GM23338 (cell line): ENCODE results near the gene REV3L.

Experiments used
- CREB1 ChIP-seq: fragments of 250-450 bp; sonication (Bioruptor Pico); IDR thresholded peaks from 2 replicates; pipeline ENCODE4 v1.5.0; 2020; ENCODE audit warnings: low read depth, mild to moderate bottlenecking, moderate library complexity
- CTCF ChIP-seq, 2 experiments: fragments of 200-600 bp in 1 of 2; sonication (generic) in 1 of 2; conservative IDR thresholded peaks; 2 replicates each; pipeline versions ENCODE4 v1.5.1 to v1.6.1; 2016 to 2017; ENCODE audit warnings: antibody characterized with exemption in 2 of 2, low read depth in 2 of 2, mild to moderate bottlenecking in 2 of 2, moderate library complexity in 1 of 2
- ETS1 ChIP-seq: IDR thresholded peaks from 2 replicates; pipeline ENCODE4 v1.6.1; 2016; ENCODE audit warnings: antibody characterized with exemption
- EZH2 ChIP-seq: fragments of 200-600 bp; sonication (generic); IDR thresholded peaks from one replicate; pipeline ENCODE4 v1.8.0; 2017; ENCODE audit warnings: antibody characterized with exemption, mild to moderate bottlenecking, low read depth; ENCODE audit not compliant: unreplicated experiment
- EZH2phosphoT487 ChIP-seq: fragments of 200-600 bp; sonication (generic); IDR thresholded peaks from one replicate; pipeline ENCODE4 v1.8.1; 2018; ENCODE audit warnings: antibody characterized with exemption; ENCODE audit not compliant: unreplicated experiment
- JUNB ChIP-seq: IDR thresholded peaks from one replicate; pipeline ENCODE4 v1.6.1; 2016; ENCODE audit warnings: antibody characterized with exemption; ENCODE audit not compliant: unreplicated experiment
- NANOG ChIP-seq: IDR thresholded peaks from 2 replicates; pipeline ENCODE4 v1.6.1; 2016; ENCODE audit warnings: antibody characterized with exemption, borderline replicate concordance
- POLR2AphosphoS5 ChIP-seq: IDR thresholded peaks from 2 replicates; pipeline ENCODE4 v1.6.1; 2016; ENCODE audit warnings: antibody characterized with exemption, low read depth
- REST ChIP-seq: IDR thresholded peaks from one replicate; pipeline ENCODE4 v1.6.1; 2018; ENCODE audit warnings: antibody characterized with exemption; ENCODE audit not compliant: unreplicated experiment
- ZNF114 ChIP-seq: fragments of 250-450 bp; sonication (Bioruptor Pico); IDR thresholded peaks from 2 replicates; pipeline ENCODE4 v1.5.0; 2020; ENCODE audit warnings: mild to moderate bottlenecking, moderate library complexity
- ZNF331 ChIP-seq: fragments of 250-450 bp; sonication (Bioruptor Pico); IDR thresholded peaks from 2 replicates; pipeline ENCODE4 v1.5.0; 2020; ENCODE audit warnings: low read depth, mild to moderate bottlenecking, moderate library complexity

GRCh38 chr6:111429571-111429970 lies 53.4 kb downstream of the REV3L start:
- no peak for TF ChIP-seq CTCF (conservative IDR thresholded peaks at IDR 0.05; ENCODE audit: low read depth in 2 of 2)
- TF ChIP-seq CREB1: no peak
- TF ChIP-seq ZNF331 (CRISPR knock-in tag): no peak
- no peak for TF ChIP-seq POLR2AphosphoS5
- no peak for TF ChIP-seq NANOG
- no peak for TF ChIP-seq ZNF114
- TF ChIP-seq JUNB: no peak
- no peak for TF ChIP-seq EZH2
- no peak for TF ChIP-seq REST
- no peak for TF ChIP-seq ETS1
- TF ChIP-seq EZH2phosphoT487: no peak
